NCI-H69 (cell line): ENCODE measurements around the gene AEN.
"Not testable (repeated sequence)": the region's sequence is repeated elsewhere in the genome, so short reads cannot be mapped to it uniquely, and the experiment has no call there.

Experiments
- DNase-seq: peaks from one replicate; lab custom pipeline; 2025; lab: John Stamatoyannopoulos, UW

The AEN gene

GRCh38 chr15:88631464-88632028 is 10.4 kb downstream of the AEN start:
- no peak for DNase-seq

DNA sequence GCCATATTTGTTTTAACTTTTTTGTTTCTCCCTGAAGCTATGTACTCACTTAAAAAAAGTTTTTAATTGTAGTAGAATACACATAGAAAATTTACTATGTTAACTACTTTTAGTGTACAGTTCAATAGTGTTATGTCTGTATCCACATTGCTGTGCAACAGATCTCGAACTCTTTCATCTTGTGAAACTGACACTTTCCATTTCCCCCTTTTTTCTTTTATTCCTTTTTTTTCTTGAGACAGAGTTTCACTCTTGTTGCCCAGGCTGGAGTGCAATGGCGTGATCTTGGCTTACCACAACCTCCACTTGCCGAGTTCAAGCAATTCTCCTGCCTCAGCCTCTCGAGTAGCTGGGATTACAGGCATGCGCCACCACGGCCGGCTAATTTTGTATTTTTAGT is 11.7 kb downstream of the AEN start:
- not testable (repeated sequence) for DNase-seq

GRCh38 chr15:88634449-88634848 is 13.3 kb downstream of the AEN start:
- no peak for DNase-seq

DNA sequence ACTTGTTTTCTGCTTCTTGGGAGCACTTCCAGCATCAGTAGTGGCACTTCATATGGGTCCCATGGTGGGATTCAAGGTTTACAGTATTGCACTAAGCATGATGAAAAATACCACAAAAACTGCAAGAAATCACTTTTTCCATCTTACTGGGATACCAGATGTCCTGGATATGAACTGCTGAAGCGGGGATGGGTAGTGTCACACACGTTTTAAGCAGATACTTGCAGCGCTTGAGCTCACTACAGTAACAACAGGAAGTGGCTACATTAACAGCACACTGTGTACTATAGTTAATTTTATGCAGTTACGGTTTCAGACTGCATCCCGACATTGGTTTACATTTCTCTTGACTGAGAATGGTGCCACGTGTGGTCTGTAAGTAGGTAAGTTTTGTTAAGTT is 14.2 kb downstream of the AEN start:
- DNase-seq, result no peak

DNA sequence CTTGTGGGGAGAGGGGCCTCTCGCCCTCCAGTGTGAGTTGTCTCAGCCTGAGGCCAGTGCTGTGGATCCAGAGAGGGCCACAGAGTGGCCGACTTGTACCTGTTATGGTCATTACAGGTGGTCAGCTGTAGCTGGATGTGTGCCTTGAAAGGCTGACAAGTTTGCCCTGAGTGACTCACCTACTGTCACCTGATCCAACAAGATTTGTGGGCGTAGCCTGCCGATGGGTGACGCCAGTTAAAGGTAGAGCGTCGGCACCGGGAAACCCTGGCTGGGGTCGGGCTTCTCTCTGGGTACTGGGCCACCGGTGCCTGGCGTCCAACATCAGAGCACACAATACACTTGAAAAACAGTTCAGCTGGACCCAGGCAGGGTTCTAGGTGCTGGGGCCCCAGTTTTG is 14.9 kb downstream of the AEN start:
- no peak for DNase-seq

- no peak for DNase-seq
Observed at GRCh38 chr15:88636654-88637053, 15.5 kb downstream of the AEN start.

- DNase-seq, result no peak
Observed at GRCh38 chr15:88637436-88637835, 16.3 kb downstream of the AEN start.

DNA sequence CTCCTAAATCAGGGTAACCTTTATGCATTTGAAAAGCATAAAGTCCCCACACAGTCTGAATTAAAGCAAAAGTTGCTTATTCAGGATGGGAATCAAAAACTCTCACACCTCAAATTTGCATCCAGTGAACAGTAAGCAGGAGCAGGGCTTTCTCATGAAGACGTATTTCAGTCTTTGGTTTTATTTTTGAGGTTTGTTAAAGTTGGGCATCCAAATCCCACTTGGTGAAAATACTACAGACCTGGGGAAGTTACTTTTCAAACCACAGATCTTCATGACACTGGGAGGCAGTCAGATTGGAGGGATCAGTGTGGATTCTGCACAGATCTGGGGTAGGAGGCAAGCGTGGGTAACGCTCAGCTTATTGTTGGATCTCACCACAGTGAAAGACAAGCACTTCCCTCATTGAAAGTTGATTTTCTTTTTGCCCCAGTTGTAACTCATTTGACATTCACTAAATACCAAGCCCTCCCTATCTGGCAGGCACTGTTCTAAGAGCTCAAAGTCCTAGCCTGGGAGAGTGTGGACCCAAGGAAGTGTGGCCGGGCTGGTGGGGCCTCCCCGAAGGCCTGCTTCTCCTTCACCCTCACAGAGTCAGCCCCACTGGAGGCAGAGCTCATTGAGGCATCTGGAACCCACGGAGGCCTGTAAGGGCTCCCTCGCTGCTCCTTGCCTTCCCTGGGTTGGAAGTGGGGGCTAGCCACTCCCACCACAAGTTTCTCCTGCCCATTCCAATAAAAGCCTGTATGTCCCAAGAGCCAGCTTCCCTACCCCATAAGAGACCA is 16.9 kb downstream of the AEN start:
- no peak for DNase-seq

DNA sequence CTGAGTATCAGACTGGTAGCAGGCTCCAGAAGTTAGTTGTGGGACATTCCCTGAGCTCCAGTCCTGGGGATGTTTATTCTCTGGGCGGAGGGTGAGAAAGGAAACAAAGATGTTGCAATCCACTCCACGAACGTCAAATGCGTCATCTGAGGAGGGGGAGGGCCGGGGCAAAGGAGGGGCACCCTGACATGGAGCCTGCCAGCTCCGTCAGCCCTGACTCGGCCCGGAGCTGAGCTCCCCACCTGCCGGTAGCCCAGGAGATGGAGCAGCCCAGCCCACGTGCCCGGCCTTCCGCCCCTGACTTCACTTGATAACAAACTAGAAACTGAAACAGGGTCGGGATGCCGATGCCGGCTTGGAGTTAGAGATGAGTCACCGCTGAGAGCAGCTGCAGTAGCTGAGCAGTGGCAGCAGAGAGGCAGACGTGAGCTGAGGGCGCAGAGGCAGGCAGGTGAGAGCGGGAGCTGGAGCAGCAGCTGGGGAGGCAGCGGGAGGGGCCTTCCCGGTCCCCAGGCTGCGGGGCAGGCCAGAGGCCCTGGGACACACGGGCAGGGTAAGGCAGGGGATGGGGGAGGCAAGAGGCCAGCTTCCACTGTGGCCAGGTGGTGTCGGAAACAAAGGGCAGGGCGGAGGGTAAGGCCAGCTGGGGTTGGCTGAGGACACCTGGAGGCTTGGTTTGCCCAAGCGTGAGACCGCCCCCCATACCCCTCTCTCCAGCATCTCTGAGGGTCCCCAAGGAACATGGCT is 17.7 kb downstream of the AEN start, which contains the start of gene ISG20:
ISG20 (plus strand) TSS at position 391 of the 747 bp plus-strand sequence; CDS start at position 742, 351 bp downstream.
- peak; percentile 72 for DNase-seq

GRCh38 chr15:88641959-88642452 is 20.9 kb downstream of the AEN start:
- no peak for DNase-seq

DNA sequence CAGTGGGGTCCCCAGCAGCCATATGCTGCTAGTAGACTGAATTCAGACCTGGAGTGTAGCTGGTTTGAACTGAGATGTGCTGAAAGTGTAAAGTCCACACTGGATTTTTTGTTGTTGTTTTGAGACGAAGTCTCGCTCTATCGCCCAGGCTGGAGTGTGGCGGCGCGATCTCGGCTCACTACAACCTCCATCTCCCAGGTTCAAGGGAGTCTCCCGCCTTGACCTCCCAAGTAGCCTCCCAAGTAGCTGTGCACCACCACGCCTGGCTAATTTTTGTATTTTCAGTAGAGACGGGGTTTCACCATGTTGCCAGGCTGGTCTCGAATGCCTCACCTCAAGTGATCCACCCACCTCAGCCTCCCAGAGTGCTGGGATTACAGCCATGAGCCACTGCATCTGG is 21.4 kb downstream of the AEN start:
- DNase-seq, result not testable (repeated sequence)

- no peak for DNase-seq
Observed at GRCh38 chr15:88644741-88645140, 23.6 kb downstream of the AEN start.

DNA sequence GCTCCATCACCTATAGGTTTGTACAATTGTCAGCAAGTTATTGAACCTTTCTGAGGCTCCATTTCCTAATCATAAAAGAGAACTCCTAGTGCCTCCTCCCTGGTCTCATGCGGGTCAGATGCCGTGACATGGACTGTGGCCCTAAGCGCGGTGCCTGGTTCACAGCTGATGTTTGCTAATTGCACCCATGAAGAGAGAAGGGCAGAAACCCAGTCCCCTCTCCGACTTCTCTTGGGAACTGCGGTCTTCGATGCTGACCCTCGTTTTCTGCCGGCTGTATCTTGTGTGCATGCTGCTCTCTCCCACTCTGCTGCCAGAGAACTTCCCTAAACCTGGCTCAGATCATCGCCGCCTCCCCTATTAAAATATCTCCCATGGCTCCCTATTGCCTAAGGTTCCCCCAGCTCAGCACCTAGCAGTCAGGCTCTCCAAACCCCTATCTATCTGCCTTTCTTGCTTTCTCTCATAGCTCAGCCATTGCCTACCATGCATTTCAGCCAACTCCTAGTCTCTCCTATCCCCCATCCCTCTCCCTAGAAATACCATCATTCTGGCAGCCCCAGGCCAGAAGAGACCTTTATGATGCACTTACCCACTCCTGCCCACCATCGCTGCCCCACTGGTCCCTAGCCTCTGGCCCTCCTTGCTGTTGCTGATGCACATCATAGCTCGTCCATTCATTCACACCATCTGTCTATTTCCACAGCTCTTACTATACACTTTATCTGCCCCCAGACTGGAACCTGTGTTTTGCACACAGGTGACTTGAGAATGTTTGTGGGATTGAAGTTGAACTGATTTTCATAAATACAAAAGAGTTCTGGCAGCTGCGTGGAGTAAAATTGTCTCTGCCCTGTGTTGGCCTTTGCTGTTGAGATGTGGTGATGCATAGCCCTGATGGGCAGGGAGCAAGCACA is 24.3 kb downstream of the AEN start:
- no peak for DNase-seq

DNA sequence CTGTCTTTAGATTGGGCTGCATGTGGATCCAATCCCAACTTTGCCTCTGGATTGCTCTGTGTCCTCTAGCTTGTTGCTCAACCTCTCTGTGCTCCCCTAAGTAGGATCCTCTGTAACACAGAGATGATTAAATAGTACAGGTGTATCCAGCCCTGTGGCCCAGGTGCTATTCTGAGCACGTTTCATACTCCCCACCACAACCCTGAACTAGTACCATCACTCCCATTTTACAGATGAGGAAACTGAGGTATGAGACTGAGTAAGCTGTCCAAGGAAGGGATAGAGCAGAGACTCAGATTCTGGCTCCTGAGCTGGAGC is 24.9 kb downstream of the AEN start:
- DNase-seq, result no peak

- no peak for DNase-seq
Observed at GRCh38 chr15:88646951-88647350, 25.8 kb downstream of the AEN start.

DNA sequence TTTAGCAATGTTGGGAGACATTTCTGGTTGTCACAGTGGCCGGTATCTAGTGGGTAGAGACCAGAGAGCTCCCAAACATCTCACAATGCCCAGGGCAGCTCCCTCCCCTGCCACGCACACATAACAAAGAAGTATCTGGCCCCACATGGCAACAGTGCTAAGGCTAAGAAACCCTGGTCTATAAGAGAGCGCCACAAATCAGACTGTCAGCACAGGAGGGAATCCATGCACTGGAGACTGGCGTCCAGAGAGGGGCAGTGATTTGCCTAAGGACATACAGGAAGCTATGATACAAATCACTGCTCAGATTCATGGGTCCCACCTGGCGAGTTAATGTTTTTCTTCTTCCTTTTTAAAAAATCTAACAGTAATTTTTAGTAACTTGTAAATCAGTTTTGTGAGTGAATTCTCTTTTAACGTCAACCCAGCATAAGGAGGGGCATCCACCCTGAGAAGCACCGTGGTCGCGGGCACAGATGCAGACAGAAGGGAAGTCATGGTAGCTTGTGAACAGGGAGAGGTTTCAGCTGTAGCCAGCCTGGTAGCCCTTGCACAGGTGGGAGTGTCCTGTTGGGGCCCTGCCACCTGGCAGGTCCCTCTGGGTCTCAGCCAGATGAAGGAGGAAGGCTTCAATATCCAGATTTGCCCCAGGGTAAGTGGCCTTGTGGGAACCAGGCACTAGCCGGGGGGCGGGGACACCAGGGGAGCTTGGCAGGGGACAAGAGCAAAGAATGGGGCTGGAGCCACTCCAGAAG is 26.4 kb downstream of the AEN start:
- peak; percentile 53 for DNase-seq

- peak; percentile 9 for DNase-seq
Observed at GRCh38 chr15:88648357-88649214, 27.4 kb downstream of the AEN start.

- peak; percentile 39 for DNase-seq
Observed at GRCh38 chr15:88649286-88649733, 28.2 kb downstream of the AEN start.

DNA sequence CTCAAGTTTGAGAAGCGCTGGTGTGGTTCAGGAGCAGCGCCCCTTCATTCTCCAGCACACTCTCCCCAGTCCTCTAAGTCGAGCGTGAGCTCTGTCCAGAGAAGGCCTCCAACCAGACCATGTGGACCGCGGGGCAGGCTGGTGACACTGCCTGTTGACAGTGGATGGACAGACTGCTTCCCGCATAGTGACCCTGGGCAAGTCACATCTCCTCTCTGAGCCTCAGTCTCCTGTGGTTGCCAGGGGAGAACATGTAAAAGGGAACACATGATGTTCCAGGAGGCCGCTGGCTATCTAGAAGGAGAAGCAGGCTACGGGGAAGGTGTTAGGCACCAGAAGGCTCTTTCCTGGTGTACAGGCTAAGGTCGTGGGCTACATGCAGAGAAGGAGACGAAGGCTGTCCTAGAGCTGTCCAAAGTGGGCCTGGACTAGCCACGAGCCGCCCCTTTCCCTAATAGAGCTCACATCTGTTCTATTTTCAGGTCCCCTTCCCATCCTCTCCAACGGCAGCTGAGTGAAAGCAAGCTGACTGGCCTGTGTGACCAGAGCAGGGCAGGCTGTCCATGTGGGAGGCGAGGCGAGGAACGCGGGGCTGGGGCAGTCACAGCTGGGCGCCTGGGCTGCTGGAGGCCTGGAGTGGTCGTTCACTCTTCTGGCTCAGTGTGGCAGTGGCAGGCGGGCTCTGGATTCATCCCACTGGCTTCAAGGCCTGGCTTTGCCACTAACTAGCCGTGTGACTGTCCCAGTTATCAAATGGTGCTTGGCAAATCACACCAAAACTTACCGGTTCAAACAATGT is 28.8 kb downstream of the AEN start:
- no peak for DNase-seq
